Stimulated activated CD8-positive, alpha-beta memory T cell treated with anti-CD3 and anti-CD28 coated beads, Interleukin-12 subunit alpha, Interleukin-12 subunit beta, amount 100 ng/mL, for 24 hours (primary cell): Measurements from ENCODE around the gene GDAP1L1.
"Not testable (repeated sequence)": the region's sequence is repeated elsewhere in the genome, so short reads cannot be mapped to it uniquely, and the experiment has no call there.

Experiments used
- DNase-seq: peaks from one replicate; pipeline ENCODE4 v3.0.0-alpha.2; 2020; ENCODE audit errors: extremely low read depth

GDAP1L1 gene

DNA sequence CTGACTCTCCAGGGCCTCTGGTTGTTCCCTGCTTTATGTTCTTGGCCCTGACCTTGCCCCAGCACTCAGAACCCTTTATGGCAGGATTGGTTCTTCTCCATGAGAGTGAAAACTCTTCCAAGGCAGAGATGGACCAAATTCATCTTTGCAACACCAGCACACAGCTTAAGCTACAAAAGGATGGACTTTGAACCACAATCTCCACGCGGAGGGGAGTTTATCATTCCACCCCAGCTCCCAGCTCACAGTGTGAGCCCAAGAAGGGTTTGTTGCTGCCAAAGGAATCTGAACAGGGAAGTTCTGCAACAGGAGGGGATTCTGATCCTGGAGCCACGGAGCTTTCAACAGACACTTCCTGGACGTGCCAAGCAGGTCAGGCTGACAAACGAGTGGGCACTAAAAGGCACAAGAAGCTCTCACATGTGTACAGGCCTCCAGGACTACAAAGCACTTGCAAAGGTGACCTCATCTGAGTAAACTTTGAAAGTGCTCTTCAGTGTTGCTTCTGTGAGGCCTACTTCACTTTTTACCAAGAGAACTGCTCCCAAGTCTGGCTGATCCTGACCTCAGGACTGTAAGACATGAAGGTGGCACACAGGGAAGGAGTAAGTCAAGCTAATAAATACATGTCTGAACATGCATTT, 55.0 kb downstream of the GDAP1L1 start:
- no peak for DNase-seq

DNA sequence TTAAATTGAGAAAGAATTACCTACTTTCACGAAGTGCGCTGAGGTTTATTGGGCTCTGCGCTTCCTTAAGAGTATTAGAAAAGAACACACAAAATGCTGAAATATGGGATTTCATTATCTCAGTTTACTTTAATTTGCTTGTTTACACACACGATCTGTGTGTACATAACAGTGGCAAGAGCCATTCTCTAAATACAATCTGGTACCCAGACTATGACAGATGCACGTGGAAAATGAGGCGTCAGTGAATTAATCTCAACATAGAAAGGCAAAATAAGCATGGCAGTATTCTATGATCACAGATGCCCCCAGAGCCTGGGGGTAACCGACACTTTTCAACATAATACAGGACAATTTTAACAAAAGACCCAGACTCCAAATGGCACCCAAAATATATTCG, 55.6 kb downstream of the GDAP1L1 start:
- DNase-seq: no peak

DNA sequence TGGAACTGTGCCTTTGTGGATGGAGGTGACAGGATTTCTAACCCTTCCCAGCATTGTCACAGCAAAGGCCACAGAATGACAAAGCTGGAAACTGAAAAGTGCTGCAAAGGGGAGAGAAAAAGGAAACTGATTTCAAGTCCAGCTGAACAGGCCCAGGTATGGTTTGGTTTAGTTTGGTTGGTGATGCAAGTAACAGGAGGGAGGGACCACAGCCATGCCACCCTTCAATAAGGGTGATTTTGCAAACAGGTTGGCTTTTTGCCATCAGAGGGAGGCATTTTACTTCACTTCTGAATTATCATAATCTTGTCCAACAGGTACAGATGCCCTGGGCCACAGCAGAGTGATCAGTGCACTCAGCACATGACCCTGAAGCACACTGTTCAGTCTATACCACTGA, 57.3 kb downstream of the GDAP1L1 start:
- no peak for DNase-seq

DNA sequence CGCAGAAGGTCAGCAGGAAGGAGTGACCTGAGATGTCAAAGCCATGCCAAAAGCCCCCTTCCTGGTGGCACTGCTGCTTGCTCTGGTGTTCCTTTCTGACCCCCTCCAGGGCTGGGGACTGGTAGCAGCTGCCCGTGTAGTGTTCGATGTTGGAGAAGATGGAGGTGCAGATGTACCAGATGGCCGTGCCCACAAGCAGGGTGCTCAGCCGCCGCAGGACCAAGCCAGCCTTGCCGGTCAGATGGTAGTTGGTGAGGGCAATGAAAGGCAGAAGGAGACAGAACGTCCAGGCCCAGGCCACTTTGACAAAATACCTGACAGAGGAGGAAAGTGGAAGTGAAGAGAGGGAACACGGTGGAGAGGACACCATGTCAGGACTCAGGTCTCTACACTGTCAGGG, 59.8 kb downstream of the GDAP1L1 start:
- DNase-seq: no peak

DNA sequence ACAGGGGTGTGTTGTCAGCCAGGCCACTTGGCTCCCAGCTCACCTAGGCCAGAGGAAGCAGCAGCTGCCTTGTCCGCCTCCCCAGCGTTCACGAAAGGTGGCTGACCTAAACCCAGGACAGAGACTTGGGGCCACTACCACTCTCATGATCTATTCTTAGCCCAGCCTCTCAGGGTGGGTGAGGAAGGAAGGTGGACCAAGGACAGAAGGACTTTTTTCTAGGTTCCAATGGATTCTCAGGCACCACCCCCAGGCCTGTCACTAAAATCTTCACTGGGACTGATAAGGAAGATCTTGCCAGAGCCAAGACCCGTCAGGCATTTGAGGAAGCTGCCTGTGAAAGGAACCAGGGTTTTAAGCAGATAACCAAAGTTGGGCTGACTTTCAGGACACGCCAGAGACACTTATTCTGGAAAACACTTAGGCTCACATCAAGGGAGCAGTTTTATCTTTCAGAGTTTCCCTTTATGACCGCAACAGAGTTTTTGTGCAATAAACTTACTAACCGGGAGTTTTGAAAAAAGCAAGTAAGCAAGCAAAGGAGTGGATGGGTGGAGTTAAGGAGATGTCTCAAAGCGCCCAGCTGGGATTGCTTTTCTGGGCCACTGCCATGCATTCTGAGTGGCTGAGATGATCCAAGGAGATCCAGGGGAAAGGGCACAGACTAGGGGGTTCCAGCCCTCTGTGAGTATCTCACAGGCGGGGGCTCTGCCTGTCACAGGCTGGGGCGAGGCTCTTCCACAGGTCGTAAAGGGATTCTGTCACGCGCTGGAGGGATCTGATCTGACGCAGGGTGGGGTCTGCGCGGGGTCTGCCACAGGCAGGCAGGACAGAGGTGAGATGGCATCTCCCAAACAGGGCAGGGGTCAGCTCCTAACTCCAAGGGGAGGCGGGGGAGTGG, 62.9 kb downstream of the GDAP1L1 start:
- DNase-seq: no peak

DNA sequence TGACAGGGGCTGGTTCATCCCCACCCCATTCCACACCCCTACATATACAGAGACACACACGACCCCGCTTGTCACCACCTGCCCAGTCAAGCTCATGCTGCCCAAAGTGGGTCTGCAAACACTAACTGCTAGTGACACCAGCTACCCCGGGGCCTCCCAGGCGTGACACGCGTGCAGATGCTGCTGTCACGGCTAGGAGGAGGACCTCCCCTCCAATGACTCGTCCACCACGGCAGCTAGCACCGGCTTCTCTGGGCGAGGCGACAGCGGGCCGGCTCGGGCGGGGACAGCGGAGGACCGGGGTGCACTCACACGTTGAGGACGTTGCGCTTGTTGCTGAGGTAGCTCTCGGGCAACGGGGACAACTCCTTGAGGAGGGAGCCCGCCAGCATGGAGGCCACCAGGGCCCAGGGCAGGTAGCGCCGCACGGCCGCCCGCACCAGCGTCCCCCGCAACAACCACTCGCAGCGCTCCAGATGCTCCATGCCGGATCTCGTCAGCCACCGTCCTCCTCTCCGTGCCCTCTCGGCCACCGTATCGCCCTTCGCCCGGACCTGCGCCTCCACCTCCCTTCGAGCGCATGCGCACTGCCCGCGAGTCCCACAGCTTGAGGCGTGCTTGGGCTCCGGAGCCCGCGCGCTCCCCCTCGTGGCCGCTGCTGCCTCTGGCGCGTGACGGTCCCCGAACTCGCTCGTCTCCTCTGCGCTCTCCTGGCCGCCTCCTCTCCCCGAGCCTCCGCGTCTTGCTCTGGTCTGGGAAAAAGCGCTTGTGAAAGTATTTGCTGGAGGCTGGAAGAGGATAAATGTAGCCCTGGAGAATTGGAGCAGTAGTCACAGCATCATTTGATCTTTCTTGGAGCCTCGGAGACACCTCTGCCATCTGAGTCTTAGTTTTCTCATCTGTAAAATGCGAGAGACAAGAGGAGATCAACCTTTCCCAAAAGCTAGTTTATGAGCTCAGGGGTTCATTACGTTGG, 63.8 kb downstream of the GDAP1L1 start, which contains the start of gene FITM2:
Gene FITM2 (minus strand): TSS at position 539 of the 976 bp plus-strand sequence. CDS start 54 bp downstream, at position 485.
- peak; percentile 96 for DNase-seq

DNA sequence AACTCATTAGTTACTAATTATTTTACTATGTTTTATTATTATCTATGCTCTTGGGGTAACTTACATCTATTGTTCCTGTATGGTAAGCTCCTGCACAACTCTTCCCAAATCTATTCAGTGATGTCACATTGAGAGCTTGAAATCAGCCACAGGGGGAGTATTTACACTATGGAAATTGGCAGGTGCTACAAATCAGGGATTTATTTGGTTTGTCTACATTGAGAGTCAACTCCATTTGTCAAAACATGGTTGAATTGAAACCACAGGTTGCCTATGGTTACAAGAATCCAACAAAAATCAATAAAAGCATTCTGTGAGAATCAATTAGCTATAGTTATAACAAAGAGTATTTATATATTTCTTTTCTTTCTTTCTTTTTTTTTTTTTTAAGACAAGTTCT, 67.8 kb downstream of the GDAP1L1 start:
- DNase-seq: no peak

DNA sequence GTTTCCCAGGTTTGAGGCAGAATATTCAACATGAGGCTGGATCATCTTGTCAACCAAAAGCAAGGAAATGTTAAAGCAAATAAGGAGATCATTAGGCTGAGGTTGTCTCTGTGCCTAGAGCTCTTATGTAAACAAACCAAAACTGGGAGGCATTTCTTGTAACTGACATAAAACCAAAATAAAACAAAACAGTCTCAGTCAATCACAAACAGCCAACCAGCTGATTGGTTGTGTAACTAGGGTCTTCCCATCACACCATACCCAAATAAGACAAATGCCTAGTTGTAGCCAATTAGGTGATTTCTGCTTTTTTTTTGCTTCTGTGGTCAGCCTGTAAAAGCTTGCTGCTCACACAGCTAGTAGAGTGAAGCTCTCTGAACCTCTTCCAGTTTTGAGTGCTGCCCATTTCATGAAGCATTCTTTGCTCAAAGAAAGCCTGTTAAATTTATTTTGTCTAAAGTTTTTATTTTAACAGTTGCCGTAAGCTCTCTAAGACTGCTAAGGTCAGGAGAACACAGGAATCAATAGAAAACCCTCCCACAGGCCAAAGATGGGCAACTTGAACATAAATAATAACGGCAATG, 72.8 kb downstream of the GDAP1L1 start:
- no peak for DNase-seq

DNA sequence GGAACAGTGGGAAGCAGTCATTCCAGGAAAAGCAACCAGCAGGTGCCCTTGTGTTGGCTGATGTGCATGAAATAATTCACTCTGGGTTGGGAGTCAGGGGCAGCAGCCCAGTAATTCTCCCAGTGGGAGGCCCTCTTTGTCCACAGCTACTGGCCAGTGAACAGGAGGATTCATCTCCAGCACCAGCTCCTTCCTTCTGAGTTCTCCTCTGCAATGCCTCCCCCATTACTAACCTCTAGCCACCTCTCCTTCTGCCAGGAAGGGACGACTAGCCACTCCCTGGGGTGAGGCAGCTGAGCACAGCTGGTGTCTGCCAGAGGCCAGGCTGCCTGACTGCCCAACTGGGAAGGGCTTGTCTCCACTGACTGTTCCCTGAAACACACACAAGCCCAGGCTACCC, 77.2 kb downstream of the GDAP1L1 start:
- DNase-seq: no peak

DNA sequence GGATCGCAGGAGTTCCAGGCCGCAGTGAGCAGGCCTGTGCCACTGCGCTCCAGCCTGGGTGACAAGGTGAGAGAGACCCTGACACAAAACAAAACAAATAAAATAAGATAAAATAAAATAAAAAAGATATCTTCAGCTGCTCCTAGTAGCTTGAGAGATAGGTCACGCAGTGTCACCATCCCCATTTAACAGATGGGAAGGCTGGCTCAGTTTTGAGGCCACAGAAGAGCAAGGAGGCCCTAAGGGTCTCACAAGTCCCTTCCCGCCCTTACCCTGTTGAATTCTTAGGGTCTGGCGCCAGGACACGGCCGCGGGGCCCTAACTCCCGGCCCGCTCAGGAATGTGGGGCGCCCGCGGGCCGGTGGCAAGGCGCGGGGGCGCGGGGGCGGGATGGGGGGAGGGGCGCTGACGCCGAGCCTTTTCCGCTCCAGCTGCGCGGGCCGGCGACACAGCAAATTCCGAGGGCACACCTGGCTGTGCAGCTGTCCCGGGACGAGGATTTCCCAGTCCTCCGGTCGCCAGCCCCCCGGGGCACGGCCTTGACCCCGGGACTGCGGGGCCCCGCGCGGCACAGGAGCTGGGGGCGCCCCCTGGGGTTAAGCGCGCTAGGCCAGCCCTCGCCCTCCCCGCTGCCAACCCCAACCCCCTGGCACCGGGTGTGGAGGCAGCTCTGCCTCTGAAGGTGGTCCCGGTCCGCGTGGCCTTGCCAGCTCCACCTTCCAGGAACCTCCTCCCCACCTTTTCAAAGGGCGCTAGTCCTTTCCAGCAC, 79.5 kb downstream of the GDAP1L1 start:
- DNase-seq: no peak

DNA sequence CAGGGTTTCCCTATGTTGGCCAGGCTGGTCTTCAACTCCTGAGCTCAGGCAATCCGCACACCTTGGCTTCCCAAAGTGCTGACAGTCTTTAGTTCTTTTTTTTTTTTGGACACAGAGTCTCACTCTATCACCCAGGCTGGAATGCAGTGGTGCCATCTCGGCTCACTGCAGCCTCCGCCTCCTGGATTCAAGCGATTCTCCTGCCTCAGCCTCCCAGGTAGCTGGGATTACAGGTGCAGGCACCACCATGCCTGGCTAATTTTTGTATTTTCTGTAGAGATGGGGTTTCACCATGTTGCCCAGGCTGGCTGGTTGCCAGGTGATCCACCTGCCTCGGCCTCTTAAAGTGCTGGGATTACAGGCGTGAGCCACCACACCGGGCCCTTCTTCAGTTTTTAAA, 80.6 kb downstream of the GDAP1L1 start:
- DNase-seq: not testable (repeated sequence)

DNA sequence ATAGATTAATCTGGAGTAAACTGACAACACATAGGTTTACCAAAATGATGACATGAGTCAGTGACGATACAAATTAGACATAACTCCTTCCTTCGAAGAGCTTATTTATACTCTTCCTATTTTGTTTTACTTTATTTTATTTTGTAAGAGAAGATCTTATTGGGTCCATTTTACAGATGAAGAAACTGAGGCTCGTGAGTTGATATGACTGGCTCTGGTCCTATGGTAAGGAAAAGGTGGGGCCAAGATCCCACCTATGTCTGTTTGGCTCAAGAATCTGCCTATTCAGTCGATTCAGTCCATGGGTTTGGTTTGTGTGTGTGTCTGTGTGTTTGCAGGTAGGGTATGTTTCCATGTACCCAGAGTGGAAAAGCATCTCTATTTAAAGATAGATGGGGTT, 81.3 kb downstream of the GDAP1L1 start:
- DNase-seq: no peak
